ENCODE measurements around the gene DEPDC1.

GRCh38 chr1:68448365-68448764 is 48.5 kb downstream of the DEPDC1 start:
- TF ChIP-seq POLR2AphosphoS5 (IDR thresholded peaks at IDR 0.05; ENCODE audit: low read depth, low read length) (no peak), POLR2A (IDR thresholded peaks at IDR 0.05; ENCODE audit: low read depth, low read length) (no peak), TAF1 (IDR thresholded peaks at IDR 0.05; ENCODE audit: borderline replicate concordance, low read depth, low read length) (no peak)

All from GM12892 (cell line).